IPS-18c (cell line): Measurements from ENCODE around the gene ADIPOR2.
"Not testable (repeated sequence)": the region's sequence is repeated elsewhere in the genome, so short reads cannot be mapped to it uniquely, and the experiment has no call there.

Experiments
- H3K4me3 ChIP-seq: 2 replicates; pipeline ENCODE4 v1.7.0; 2013; ENCODE audit warnings: low read depth, mild to moderate bottlenecking, low read length, moderate library complexity; ENCODE audit not compliant: insufficient read depth
- H3K9me3 ChIP-seq: one replicate; pipeline ENCODE4 v1.6.1; 2013; ENCODE audit warnings: mild to moderate bottlenecking, low read length, moderate library complexity; ENCODE audit not compliant: control insufficient read depth, insufficient read depth

ADIPOR2 gene

GRCh38 chr12:1692895-1693610 lies 2.2 kb downstream of the ADIPOR2 start:
- no peak overlapping the region for H3K4me3 ChIP-seq
- H3K9me3 ChIP-seq: no peaks in the 10 kb centered on the region

DNA sequence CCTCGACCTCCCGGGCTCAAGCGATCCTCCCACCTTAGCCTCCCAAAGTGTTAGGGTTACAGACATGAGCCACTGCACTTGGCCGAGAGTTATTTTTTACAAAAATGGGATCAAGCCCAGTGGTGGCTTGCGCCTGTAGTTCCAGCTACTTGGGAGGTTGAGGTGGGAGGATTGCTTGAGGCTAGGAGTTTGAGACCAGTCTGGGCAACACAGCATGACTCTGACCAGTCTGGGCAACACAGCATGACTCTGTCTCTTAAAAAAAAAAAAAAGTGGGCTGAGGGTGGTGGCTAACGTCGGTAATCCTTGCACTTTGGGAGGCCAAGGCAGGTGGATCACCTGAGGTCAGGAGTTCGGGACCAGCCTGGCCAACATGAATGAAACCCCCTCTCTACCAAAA lies 4.2 kb downstream of the ADIPOR2 start:
- not testable (repeated sequence) for H3K4me3 ChIP-seq

GRCh38 chr12:1695886-1696670 lies 5.2 kb downstream of the ADIPOR2 start:
- Histone ChIP-seq H3K4me3 (no peak overlapping the region), H3K9me3 (no peaks in the 10 kb centered on the region)

More for the DNA sequence above, 4.2 kb downstream of the ADIPOR2 start:
- H3K9me3 ChIP-seq: not testable (repeated sequence)

DNA sequence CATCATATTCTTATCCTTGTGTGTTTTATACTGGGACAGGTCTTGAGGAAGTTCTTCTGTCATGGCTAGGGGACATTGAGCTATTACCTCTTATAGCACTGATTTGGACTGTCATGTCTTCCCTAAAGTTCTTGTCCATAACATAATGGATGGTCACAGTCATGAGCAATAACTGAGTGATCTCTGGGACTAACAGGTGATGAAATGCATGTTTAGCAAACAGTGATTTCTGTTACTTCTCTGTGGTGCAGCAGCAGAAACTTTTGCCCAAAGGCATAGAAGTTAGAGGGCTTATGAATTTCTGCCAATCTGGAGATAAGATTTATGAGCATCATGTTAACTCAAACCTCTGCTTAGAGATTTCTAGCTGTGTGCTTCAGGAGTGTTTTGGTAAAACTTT lies 5.9 kb downstream of the ADIPOR2 start:
- H3K9me3 ChIP-seq: peaks cover 2% of the 10 kb centered on the region
- H3K4me3 ChIP-seq: no peak overlapping the region

- Histone ChIP-seq H3K4me3 (no peak overlapping the region), H3K9me3 (peaks cover 2% of the 10 kb centered on the region)
These were observed 6.4 kb downstream of the ADIPOR2 start for GRCh38 chr12:1697271-1697670.

DNA sequence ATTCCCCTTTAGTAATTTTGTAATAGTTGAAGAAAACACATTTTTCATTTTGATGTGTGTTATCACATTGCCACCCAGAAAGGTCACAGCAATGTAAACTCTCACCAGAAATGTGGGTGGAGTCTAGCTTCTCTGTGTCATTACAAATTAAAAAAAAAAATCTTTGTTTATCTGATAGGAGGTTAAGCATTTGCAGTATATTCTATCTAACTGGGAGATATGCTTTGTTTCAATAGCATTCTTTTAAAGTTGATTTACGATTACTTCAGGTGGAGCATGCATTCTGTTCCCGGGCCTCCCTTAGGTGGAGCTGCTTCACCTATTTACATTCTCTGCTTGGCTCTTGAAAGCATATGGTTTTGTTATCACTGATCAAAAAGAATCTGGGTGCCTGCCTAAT lies 7.8 kb downstream of the ADIPOR2 start:
- H3K9me3 ChIP-seq: peaks cover 2% of the 10 kb centered on the region
- H3K4me3 ChIP-seq: no peak overlapping the region

DNA sequence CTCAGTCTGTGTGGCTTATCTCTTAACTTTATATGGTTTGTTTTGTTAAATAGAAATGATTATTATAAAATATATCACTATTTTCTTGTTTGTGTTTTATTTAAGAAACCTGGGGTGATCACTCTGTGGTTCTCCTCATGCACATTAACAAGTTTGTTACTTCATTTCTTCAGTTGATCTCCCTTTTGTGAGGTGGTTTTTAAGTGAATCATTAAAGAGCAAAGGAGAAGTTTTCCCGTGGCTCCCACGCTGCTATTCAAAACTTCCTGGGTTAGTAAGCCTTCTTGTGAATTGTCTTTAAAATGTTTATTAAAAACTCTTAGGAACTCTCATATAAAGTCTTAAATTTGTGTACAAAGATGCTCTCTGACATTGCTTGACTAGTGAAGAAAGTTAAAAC lies 11.8 kb downstream of the ADIPOR2 start:
- peaks cover 2% of the 10 kb centered on the region for H3K9me3 ChIP-seq
- H3K4me3 ChIP-seq: no peak overlapping the region

DNA sequence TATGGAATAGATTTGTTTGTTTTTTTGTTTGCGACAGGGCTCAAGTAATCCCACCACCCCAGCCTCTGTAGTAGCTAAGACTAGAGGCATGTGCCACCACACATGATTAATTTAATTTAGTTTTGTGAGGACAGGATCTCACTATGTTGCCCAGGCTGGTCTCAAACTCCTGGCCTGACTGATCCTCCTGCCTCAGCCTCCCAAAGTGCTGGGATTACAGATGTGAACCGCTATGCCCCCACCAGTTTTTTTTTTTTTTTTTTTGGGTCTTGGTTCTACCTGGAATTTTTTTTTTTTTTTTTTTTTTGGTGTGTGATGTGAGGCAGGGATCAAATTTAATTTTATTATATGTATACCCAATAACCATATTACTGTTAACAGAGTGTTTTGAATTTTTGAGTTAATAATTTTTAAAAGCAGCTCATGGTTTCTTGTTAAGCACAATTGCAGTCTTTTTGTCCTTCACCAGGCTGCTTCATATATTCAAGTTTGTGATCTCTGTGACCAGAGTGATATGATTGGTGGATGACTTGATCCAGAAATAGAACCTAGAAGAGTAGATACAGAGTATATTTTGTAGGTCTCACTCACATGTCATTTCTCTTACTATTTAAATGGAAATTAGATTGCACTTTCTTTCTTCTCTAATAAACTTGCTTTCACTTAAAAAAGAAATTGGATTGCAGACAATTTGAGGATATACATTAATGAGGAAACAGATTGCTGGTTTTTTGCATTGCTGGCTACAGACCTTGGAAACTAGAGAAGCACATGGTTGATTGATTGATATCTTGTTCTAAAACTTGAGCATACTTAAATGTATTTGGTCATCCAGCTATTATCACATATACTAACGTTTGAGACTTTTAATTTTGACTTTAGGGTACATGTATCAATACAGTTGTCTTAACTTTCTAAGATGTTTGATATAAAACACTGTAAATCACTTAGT lies 13.2 kb downstream of the ADIPOR2 start:
- no peak overlapping the region for H3K4me3 ChIP-seq
- peaks cover 2% of the 10 kb centered on the region for H3K9me3 ChIP-seq

GRCh38 chr12:1705774-1706631 lies 15.1 kb downstream of the ADIPOR2 start:
- no peak overlapping the region for H3K4me3 ChIP-seq
- H3K9me3 ChIP-seq: peaks cover 4% of the 10 kb centered on the region

GRCh38 chr12:1706632-1706980 lies 15.7 kb downstream of the ADIPOR2 start:
- peaks cover 2% of the 10 kb centered on the region for H3K9me3 ChIP-seq
- no peak overlapping the region for H3K4me3 ChIP-seq

- no peak overlapping the region for H3K4me3 ChIP-seq
These were observed 16.2 kb downstream of the ADIPOR2 start for GRCh38 chr12:1707051-1707450.

DNA sequence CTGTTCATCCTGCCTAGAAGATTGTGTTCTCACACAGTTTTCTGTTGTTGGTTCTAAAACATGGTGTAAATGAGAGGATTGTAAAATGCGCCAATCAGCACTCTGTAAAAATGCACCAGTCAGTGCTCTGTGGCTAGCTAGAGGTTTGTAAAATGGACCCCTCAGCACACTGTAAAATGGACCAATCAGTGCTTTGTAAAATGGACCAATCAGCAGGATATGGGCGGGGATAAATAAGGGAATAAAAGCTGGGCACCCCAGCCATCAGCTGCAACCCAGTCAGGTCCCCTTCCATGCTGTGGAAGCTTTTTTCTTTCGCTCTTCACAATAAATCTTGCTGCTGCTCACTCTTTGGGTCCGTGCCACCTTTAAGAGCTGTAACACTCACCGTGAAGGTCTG lies 19.1 kb downstream of the ADIPOR2 start:
- not testable (repeated sequence) for H3K9me3 ChIP-seq, H3K4me3 ChIP-seq

More at GRCh38 chr12:1707051-1707450, 16.2 kb downstream of the ADIPOR2 start:
- H3K9me3 ChIP-seq: peaks cover 2% of the 10 kb centered on the region

- not testable (repeated sequence) for H3K9me3 ChIP-seq, H3K4me3 ChIP-seq
These were observed 20.0 kb downstream of the ADIPOR2 start for GRCh38 chr12:1710870-1711269.

DNA sequence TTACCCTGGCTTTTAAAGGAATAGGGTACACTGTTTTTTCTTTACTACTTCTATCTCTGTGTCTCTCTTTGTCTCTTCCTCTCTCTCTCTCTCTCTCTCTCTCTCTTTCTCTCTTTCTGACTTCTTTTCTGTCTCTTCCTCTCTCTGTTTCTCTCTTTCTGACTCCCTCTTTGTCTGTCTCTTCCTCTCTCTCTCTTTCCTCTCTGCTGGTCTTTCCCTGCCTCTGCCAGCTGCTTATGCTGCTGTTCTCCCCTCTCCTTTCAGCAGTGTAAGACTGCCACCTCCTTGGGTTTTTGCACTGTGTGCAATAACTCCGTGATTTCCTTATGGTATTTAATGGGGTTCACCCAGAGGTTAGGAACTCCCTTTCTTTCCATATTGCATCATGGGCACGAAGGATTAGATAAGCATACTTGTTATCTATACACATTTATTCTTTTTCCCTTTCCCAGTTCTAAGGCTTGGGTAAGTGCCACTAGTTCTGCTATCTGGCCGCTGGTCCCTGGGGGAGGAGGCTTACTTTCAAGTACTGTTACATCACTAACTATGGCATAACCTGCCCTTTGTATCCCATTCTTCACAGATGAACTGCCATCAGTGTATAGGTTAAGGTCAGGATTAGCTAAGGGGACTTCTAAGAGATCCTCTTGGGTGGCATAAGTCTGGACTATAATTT lies 20.8 kb downstream of the ADIPOR2 start:
- H3K9me3 ChIP-seq, H3K4me3 ChIP-seq: not testable (repeated sequence)

GRCh38 chr12:1712305-1712704 lies 21.4 kb downstream of the ADIPOR2 start:
- not testable (repeated sequence) for H3K4me3 ChIP-seq, H3K9me3 ChIP-seq

DNA sequence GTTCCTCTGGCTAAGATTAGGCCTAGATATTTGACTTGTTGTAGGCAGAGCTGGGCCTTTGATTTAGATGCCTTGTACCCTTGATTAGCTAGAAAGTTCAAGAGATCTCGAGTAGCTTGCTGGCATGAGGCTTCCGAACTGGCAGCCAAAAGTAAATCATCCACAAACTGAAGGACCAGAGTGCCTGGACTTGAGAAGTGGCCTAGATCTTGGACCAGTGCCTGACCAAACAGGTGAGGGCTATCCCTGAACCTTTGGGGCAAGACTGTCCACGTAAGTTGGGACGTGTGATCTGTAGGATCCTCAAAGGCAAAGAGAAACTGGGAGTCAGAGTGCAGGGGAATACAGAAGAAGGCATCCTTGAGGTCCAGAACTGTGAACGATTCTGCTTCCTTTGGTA lies 22.0 kb downstream of the ADIPOR2 start:
- H3K9me3 ChIP-seq: not testable (repeated sequence)

More for the DNA sequence above, 22.0 kb downstream of the ADIPOR2 start:
- H3K4me3 ChIP-seq: not testable (repeated sequence)
